H1 (cell line): ENCODE measurements around the gene SFMBT2.

ENCODE experiments used
- ATF2 ChIP-seq: IDR thresholded peaks from 2 replicates; pipeline ENCODE4 v1.6.1; 2012; ENCODE audit warnings: low read length, inconsistent platforms
- POLR2A ChIP-seq, 2 experiments: IDR thresholded peaks; 1 replicate in 1 of 2; 2 replicates in 1 of 2; pipeline ENCODE4 v1.6.1; 2011; ENCODE audit warnings: low read depth in 2 of 2, low read length in 2 of 2, mild to moderate bottlenecking in 2 of 2; ENCODE audit errors: control extremely low read depth in 1 of 2
- TF ChIP-seq, protein P1 (sequence below), 3 experiments: IDR thresholded peaks; 1 replicate in 2 of 3; 2 replicates in 1 of 3; pipeline versions ENCODE4 v1.5.1 to v1.6.1; 2011; ENCODE audit warnings: low read length in 3 of 3, mild to moderate bottlenecking in 3 of 3, inconsistent platforms in 2 of 3, low read depth in 1 of 3, moderate library complexity in 1 of 3; ENCODE audit not compliant: insufficient read depth in 1 of 3; ENCODE audit errors: control extremely low read depth in 1 of 3

GRCh38 chr10:7260912-7261311 lies 149.9 kb downstream of the SFMBT2 start:
- no peak for TF ChIP-seq POLR2A (IDR thresholded peaks at IDR 0.05; ENCODE audit: control extremely low read depth in 1 of 2, low read depth in 2 of 2, low read length in 2 of 2)
- no peak for TF ChIP-seq ATF2
- TF ChIP-seq, protein P1, sequence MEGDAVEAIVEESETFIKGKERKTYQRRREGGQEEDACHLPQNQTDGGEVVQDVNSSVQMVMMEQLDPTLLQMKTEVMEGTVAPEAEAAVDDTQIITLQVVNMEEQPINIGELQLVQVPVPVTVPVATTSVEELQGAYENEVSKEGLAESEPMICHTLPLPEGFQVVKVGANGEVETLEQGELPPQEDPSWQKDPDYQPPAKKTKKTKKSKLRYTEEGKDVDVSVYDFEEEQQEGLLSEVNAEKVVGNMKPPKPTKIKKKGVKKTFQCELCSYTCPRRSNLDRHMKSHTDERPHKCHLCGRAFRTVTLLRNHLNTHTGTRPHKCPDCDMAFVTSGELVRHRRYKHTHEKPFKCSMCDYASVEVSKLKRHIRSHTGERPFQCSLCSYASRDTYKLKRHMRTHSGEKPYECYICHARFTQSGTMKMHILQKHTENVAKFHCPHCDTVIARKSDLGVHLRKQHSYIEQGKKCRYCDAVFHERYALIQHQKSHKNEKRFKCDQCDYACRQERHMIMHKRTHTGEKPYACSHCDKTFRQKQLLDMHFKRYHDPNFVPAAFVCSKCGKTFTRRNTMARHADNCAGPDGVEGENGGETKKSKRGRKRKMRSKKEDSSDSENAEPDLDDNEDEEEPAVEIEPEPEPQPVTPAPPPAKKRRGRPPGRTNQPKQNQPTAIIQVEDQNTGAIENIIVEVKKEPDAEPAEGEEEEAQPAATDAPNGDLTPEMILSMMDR (IDR thresholded peaks at IDR 0.05; ENCODE audit: control extremely low read depth in 1 of 3, insufficient read depth in 1 of 3, low read depth in 1 of 3, low read length in 3 of 3): no peak
